CMK (cell line): Measurements from ENCODE around the gene NBR1.
A peak's percentile ranks its signal among the peaks of the same experiment; 100 is the strongest.
"Not testable (repeated sequence)": the region's sequence is repeated elsewhere in the genome, so short reads cannot be mapped to it uniquely, and the experiment has no call there.

Experiments used
- DNase-seq: peaks from one replicate; pipeline ENCODE4 v3.0.0-alpha.2; 2010; ENCODE audit warnings: low read depth

Gene NBR1, protein sequence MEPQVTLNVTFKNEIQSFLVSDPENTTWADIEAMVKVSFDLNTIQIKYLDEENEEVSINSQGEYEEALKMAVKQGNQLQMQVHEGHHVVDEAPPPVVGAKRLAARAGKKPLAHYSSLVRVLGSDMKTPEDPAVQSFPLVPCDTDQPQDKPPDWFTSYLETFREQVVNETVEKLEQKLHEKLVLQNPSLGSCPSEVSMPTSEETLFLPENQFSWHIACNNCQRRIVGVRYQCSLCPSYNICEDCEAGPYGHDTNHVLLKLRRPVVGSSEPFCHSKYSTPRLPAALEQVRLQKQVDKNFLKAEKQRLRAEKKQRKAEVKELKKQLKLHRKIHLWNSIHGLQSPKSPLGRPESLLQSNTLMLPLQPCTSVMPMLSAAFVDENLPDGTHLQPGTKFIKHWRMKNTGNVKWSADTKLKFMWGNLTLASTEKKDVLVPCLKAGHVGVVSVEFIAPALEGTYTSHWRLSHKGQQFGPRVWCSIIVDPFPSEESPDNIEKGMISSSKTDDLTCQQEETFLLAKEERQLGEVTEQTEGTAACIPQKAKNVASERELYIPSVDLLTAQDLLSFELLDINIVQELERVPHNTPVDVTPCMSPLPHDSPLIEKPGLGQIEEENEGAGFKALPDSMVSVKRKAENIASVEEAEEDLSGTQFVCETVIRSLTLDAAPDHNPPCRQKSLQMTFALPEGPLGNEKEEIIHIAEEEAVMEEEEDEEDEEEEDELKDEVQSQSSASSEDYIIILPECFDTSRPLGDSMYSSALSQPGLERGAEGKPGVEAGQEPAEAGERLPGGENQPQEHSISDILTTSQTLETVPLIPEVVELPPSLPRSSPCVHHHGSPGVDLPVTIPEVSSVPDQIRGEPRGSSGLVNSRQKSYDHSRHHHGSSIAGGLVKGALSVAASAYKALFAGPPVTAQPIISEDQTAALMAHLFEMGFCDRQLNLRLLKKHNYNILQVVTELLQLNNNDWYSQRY

DNA sequence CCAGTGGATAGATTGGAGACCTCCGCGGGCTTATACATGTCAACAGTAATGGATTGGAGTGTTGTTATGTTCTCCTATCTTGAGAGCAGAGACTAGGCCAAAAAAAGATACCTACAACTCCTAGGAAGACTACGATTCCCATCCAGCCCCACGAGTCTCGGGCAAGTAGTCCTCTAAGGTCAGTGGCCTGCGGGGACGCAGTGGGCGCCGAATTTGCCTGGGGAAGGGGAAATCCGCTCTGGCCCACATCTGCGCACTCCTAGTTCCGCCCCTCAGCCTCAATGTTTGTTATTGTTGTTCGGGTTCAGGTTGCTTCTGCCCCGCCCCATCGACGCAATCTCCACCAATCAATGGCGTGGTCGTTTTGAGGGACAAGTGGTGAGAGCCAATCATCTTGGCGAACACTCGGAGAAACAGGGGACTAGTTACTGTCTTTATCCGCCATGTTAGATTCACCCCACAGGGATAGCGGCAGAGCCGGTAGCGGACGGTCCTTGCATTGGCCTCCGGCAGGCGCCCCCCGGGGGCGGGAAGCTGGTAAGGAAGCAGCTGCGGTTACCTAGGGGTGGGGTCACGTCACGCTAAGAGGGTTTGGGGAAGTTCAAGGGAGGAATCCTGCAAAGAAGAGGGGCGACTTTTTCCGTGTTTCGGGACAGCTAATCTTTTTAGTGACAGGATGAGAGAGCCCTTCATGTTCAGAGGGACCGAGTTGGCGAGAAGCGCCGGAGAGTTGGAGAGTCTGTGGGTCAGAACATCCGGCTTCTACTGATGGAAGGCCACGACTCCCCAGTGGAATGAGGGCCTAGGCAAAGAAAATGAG is at the start of gene NBR1:
Gene NBR1 (plus strand): TSS at position 449 of the 820 bp plus-strand sequence. CDS start 4,586 bp downstream, outside the sequence.
- DNase-seq, result peak; percentile 99

DNA sequence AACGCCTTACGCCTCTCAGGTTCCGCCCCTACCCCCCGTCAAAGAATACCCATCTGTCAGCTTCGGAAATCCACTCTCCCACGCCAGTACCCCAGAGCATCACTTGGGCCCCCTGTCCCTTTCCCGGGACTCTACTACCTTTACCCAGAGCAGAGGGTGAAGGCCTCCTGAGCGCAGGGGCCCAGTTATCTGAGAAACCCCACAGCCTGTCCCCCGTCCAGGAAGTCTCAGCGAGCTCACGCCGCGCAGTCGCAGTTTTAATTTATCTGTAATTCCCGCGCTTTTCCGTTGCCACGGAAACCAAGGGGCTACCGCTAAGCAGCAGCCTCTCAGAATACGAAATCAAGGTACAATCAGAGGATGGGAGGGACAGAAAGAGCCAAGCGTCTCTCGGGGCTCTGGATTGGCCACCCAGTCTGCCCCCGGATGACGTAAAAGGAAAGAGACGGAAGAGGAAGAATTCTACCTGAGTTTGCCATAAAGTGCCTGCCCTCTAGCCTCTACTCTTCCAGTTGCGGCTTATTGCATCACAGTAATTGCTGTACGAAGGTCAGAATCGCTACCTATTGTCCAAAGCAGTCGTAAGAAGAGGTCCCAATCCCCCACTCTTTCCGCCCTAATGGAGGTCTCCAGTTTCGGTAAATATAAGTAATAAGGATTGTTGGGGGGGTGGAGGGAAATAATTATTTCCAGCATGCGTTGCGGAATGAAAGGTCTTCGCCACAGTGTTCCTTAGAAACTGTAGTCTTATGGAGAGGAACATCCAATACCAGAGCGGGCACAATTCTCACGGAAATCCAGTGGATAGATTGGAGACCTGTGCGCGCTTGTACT is 45.7 kb upstream of the NBR1 start, which contains the start of gene BRCA1:
Gene BRCA1 (minus strand): TSS at position 232 of the 834 bp plus-strand sequence. CDS start 1,268 bp downstream, outside the sequence.
- DNase-seq, result peak; percentile 98

DNA sequence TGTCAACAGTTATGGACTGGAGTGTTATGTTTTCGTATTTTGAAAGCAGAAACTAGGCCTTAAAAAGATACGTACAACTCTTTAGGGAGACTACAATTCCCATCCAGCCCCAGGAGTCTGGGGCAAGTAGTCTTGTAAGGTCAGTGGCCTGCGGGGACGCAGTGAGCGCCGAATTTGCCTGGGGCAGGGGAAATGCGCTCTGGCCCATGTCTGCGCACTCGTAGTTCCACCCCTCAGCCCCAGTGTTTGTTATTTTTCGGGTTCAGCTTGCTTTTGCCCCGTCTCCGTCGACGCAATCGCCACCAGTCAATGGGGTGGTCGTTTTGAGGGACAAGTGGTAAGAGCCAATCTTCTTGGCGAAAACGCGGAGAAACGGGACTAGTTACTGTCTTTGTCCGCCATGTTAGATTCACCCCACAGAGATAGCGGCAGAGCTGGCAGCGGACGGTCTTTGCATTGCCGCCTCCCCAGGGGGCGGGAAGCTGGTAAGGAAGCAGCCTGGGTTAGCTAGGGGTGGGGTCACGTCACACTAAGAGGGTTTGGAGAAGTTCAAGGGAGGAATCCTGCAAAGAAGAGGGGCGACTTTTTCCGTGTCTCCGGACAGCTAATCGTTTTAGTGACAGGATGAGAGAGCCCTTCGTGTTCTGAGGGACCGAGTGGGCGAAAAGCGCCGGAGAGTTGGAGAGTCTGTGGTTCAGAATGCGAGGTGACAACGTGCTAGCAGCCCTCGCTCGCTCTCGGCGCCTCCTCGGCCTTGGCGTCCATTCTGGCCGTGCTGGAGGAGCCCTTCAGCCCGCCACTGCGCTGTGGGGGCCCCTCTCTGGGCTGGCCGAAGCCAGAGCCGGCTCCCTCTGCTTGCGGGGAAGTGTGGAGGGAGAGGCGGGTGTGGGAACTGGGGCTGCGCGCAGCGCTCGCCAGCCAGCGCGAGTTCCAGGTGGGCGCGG is 44.8 kb upstream of the NBR1 start:
- peak; percentile 65 for DNase-seq

DNA sequence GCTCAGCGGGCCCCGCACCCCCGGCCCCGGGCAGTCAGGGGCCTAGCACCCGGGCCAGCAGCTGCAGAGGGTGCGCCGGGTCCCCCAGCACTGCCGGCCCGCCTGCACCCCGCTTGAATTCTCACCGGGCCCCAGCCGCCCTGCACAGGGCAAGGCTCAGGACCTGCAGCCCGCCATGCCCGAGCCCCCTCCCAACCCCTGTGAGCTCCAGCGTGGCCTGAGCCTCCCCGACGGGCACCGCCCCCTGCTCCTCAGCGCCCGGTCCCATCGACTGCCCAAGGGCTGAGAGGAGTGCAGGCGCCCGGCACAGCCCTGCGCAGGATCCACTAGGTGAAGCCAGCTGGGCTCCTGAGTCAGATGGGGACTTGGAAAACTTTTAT is 44.1 kb upstream of the NBR1 start:
- DNase-seq, result no peak

DNA sequence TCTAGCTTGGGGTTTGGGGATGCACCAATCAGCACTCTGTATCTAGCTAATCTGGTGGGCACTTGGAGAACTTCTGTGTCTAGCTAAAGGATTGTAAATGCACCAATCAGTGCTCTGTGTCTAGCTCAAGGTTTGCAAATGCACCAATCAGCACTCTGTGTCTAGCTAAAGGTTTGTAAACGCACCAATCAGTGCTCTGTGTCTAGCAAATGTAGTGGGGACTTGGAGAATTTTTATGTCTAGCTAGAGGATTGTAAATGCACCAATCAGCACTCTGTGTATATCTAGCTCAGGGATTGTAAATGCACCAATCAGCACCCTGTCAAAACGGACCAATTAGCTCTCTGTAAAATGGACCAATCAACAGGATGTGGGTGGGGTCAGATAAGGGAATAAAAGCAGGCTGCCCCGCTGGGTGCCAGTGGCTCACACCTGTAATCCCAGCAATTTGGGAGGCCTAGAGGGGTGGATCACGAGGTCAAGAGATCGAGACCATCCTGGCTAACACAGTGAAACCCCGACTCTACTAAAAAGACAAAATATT is 43.6 kb upstream of the NBR1 start:
- not testable (repeated sequence) for DNase-seq

DNA sequence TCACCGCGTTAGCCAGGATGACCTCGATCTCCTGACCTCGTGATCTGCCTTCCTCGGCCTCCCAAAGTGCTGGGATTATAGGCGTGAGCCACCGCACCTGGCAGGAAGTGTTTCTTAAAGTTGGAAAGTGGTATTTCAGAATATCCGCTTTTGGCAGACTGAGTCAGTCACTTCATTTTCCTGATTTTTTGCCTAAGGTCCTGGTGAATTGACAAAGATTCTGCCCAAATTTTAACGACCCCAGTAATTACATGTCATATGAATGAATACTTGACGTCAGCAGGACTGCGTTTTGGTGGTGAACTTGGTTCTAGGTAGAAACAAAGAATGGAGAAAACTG is 41.4 kb upstream of the NBR1 start:
- DNase-seq, result no peak

DNA sequence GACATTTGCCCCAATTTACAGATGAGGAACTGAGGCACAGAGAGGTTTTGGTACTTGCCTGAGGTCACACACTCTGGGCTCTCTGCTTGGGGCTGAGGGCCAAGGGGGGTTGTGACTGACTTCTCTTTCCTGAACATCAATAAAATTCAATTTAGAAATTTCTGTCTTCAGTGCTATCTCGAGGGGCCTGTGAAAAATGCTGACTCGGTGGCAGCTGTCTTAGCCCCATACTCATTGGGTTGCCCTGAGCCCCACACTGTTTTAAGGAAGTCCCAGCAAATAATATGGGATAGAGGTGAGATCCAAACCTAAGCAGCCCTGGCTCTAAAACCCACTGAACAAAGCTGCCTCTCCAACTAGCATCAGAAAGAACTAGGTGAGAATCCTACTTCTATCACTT is 38.9 kb upstream of the NBR1 start:
- no peak for DNase-seq

DNA sequence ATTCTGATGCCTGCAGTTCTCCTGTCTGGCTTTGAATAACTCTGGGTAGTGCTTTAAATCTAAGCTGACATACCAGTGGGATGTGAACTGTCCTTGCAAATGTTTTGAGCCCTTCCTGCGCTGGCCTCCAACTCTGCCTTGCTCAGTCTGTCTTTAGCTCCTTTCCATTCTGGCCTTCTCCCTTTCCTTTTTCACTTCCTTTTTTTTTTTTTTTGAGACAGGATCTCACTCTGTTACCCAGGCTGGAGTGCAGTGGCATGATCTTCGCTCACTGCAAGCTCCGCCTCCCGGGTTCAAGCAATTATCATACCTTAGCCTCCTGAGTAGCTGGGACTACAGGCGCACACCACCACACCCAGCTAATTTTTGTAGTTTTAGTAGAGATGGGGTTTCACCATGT is 37.6 kb upstream of the NBR1 start:
- DNase-seq, result not testable (repeated sequence)

DNA sequence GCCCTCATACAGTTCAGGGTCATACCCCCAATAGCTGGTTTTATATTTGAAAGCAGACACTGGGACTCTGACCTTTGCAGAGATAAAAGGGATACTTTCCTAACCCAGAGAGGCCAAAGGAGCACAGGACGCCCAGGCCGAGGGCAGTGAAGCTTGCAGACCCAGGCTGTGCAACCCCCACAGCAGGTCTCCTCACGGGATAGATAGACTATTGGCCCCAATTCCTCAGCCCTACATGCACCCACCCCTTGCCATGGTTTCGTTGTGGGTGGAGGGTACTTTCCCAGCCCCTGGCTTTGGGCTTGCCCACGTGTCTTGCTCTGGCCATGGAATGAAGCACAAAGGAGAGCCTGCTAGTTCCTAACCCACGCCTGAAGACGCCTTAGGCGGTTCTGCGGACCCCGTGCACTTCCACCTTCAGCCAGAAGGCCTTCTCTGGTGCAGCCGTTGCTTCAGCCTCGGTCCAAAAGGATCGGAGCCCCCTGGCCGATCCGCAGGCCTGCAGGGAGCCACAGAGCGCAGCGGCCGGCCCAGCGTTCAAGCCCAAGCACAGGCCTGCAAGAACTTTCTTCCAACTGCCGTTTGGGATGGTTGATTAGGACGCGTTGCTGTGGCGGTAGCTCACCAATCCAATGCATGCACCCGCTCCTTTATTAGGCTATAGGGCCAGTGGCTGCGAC is 36.1 kb upstream of the NBR1 start:
- DNase-seq, result no peak

DNA sequence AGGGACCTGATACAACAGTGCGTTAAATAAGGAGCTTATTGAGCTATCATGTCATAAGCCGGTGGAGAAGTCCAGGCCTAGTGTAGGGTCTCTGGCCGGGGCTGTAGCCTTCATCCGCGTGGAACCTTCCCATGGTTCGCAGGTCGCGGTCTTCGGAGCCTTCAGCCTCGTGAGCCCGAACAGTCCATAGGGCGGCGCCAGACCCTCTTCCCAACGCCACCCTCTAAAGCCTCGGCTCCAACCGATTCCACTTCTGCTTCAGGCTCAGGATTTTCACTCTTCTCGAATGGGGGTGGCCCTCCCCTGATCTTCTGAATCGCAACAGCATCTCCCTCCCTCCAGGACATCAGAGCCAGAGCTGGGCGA is 35.6 kb upstream of the NBR1 start:
- DNase-seq, result no peak

DNA sequence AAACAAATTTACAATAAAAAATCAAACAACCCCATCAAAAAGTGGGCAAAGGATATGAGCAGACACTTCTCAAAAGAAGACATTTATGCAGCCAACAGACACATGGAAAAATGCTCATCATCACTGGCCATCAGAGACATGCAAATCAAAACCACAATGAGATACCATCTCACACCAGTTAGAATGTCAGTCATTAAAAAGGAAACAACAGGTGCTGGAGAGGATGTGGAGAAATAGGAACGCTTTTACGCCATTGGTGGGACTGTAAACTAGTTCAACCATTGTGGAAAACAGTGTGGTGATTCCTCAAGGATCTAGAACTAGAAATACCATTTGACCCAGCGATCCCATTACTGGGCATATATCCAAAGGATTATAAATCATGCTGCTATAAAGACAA is 34.4 kb upstream of the NBR1 start:
- DNase-seq, result not testable (repeated sequence)

DNA sequence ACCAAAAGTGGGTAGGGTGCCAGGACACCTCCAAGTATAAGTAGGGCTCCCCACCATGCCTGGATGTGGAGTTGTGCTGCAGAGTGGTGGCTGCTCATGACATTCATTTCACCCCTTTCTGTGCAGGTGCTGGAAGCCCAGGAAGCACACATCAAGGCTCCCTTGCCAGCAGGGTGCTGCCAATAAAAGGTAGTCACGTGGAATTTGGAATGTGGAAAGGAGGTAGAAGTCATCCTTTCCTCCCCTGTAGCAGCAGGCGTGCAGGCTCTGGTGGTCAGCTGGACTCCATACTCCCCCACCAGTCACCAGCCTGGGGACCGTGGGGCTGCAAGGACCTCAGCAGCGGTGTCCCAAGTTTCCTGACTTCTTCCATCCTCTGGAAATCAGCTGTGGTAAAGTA is 32.5 kb upstream of the NBR1 start:
- not testable (repeated sequence) for DNase-seq

DNA sequence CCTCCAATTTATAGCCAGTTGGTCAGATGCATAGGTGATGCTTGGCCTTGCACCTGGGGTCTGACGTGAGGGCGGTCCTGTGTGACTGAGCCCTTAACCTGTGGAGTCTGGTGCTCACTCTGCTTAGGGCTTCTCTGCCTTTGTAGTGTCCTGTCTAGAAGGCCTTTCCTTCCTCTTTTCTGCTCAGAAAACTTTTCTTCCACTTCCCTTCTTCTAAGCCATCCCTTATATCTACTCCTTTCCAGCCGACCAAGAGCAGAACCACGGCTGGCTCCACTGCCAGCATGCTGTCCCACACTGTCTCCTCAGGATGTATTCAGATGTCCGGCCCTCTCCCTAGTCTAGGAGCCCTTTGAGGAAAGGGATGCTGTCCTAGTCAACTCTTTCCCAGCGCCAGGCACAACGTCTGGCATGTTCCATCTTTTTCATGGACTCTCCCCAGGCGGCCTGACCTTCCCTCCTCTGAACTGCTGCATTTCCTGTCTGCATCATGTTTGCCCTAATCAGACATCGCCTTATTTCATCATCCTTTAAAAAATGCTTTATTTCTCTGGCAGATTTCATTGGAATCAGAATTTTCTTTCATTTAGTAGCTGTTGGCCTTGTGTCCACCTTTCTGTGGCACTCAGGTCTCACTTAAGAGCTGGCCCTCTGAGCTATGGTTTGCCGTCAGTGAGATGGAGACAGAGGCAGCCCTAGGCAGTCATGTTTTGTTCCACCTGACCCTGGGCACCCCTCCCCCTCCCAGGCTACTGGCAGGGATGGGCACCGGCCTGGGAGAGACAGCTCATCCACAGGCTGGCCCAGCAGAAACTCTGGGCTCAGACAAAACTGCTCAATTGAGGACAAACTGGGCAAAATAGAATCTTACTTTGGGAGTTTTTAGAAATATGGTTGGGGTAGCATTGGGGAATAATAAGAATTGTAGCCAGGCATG is 30.4 kb upstream of the NBR1 start:
- no peak for DNase-seq

DNA sequence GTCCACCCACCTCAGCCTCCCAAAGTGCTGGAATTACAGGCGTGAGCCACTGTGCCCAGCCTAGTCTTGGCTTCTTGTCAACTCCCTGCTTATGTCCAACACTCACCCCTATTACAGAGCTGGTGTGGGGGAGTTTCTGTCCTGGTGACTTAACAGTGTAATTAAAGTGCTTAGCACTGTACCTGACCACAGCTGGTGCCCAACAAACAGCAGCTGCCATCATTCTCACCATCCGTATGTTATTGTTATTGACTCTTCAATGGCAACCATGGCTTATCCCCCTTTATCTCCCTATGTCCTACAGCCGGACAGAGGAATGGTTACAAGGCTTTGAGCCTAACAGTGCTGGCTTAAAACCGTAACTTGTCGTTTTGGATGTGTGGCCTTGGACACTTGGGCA is 28.9 kb upstream of the NBR1 start:
- DNase-seq, result no peak

DNA sequence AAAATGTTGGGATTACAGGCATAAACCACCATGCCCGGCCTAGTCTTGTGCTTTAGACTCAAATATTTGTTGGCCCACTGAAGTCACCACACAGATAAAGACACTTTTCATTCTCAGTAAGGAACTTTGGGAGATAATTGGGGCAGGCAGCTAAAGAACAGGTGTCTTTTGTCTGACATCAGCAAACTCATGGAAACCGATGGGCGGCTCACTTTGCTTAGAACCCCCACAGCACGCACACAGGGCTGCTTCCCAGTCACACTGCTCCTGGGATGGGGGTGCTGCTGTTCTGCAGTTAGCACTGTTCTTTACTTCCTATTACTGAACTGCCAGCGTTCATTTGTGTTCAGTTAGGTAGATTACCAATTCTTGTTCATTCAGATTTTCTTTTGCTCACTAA is 27.8 kb upstream of the NBR1 start:
- DNase-seq, result no peak

DNA sequence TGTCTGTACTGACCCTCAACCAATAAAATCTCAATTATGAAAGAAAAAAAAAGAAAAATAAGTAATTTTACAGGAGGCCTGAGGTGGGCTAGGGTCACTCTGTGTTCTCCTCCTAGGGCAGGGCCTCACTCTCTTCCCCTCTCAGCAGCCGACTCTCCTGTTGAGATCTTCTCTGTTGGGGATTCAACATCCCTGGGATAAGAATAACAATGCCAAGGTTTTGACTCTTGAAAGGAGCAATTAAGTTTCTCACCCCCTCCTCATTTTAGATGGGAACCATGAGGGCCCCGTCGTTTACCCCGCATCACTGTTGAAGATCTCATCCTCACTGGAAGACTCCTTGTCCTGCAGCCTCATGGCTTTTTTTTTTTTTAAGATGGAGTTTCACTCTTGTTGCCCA is 24.4 kb upstream of the NBR1 start:
- no peak for DNase-seq

DNA sequence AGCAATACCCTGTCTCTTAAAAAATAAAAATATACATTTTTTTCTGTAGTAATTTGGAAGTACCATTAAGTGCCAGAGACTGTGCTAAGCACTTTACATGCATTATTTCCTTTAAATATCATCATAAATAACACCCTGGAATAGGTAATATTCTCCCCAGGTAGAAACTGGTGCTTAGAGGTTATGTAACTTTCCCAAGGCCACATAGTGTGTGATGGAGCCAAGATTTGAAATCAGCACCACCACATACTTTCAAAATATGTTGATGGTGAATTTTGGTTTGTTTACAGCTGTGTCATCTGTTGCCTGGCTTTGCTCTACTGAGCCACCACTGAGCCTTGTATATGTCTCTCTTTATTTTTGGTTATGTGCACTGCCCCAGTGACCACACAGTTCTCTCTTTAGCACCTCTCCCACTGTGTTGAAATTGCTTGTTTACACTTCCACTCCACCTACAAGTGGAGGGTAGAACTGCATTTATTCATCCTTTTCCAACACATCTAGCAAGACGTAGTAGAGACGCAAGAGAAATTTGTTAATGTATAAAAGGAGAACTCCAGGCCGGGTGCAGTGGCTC is 19.0 kb upstream of the NBR1 start:
- DNase-seq, result no peak
